HepG2 (cell line): ENCODE measurements around the gene GALNTL6. TPM values are rescaled to one million over a fixed set of nuclear protein-coding genes. Genes with fewer than 3 reads are reported as not detected.

ENCODE experiments used
- ATAC-seq: fragments of 200-7000 bp; cut with Tn5 transposase; 3 replicates; pipeline ENCODE4 v1.9.1; 2020; ENCODE audit warnings: mild to moderate bottlenecking, moderate library complexity
- BruUV-seq: library from RNA; stranded (reverse); fragments of 400-500 nt; replicated peaks from 2 replicates; lab custom pipeline; 2021; lab: Mats Ljungman, UMichigan
- CTCF ChIA-PET: fragments of 300-600 bp; formaldehyde crosslinking; extraction: SDS; loops from one replicate; lab custom pipeline; 2021; ENCODE audit warnings: low total read pairs, inconsistent platforms, low intra/inter-chr PET ratio; lab: Yijun Ruan, JAX
- POLR2A ChIA-PET: fragments of 350-600 bp; sonication (Branson Sonifier 250); formaldehyde crosslinking; loops from one replicate; lab custom pipeline; 2020; ENCODE audit warnings: antibody characterized with exemption, inconsistent platforms; lab: Yijun Ruan, JAX
- DNase-seq: peaks from one replicate; pipeline ENCODE4 v3.0.0-alpha.2; 2015; ENCODE audit warnings: low spot score
- FAIRE-seq: peaks from 3 replicates; lab custom pipeline; 2011; peaks lifted over from hg19 to GRCh38; lab: Jason Lieb, UNC
- H2AFZ ChIP-seq: one replicate; pipeline ENCODE4 v1.6.1; 2011; ENCODE audit warnings: low read length, inconsistent platforms
- H3K27ac ChIP-seq: fragments of 300-600 bp; 3 replicates; pipeline ENCODE4 v1.8.0; 2011; ENCODE audit warnings: mixed run types, mild to moderate bottlenecking, mixed read lengths, low read length, inconsistent platforms; ENCODE audit not compliant: insufficient read depth; ENCODE audit errors: extremely low read length
- H3K27me3 ChIP-seq, 2 experiments: fragments of 200-600 bp in 1 of 2; 2 replicates in 1 of 2; 3 replicates in 1 of 2; pipeline versions ENCODE4 v1.6.0 to v1.8.0; 2011; ENCODE audit warnings: low read length in 2 of 2, mild to moderate bottlenecking in 2 of 2, moderate library complexity in 2 of 2, inconsistent platforms in 1 of 2; ENCODE audit not compliant: insufficient read depth in 2 of 2, control insufficient read depth in 1 of 2
- H3K36me3 ChIP-seq, 2 experiments: fragments of 200-600 bp in 1 of 2; replicated peaks in 1 of 2; 2 replicates in 1 of 2; 3 replicates in 1 of 2; pipeline versions ENCODE4 v1.5.1 to v1.8.0; 2011; ENCODE audit warnings: low read length in 2 of 2, inconsistent platforms in 1 of 2; ENCODE audit not compliant: insufficient read depth in 2 of 2, control insufficient read depth in 1 of 2
- H3K4me1 ChIP-seq: 2 replicates; pipeline ENCODE4 v1.5.1; 2012; ENCODE audit warnings: low read length, inconsistent platforms; ENCODE audit not compliant: insufficient read depth
- H3K4me2 ChIP-seq: 2 replicates; pipeline ENCODE4 v1.6.0; 2011; ENCODE audit warnings: low read depth, low read length, inconsistent platforms
- H3K4me3 ChIP-seq, 3 experiments: fragments of 200-600 bp in 1 of 3; sonication (generic), shearing (Covaris generic) in 1 of 3; replicated peaks in 1 of 3; 2 replicates each; pipeline ENCODE4 v1.5.1; 2011 to 2016; ENCODE audit warnings: low read length in 3 of 3, inconsistent platforms in 2 of 3, low read depth in 2 of 3, mild to moderate bottlenecking in 2 of 3, control low read depth in 1 of 3, mixed read lengths in 1 of 3; ENCODE audit not compliant: insufficient read depth in 1 of 3
- H3K79me2 ChIP-seq: one replicate; pipeline ENCODE4 v1.6.1; 2011; ENCODE audit warnings: low read length, inconsistent platforms; ENCODE audit not compliant: insufficient read depth
- H3K9ac ChIP-seq: 2 replicates; pipeline ENCODE4 v1.6.0; 2011; ENCODE audit warnings: mild to moderate bottlenecking, low read depth, low read length, inconsistent platforms; ENCODE audit not compliant: insufficient read depth
- H3K9me3 ChIP-seq: 2 replicates; pipeline ENCODE4 v1.5.1; 2012; ENCODE audit warnings: mild to moderate bottlenecking, low read length
- H4K20me1 ChIP-seq: 2 replicates; pipeline ENCODE4 v1.6.0; 2011; ENCODE audit warnings: inconsistent platforms, mild to moderate bottlenecking, low read length, moderate library complexity; ENCODE audit not compliant: insufficient read depth
- RFX5 ChIP-seq: IDR thresholded peaks from 2 replicates; pipeline ENCODE4 v1.6.1; 2011; ENCODE audit warnings: low read depth, low read length, improper control_type of control experiment
- SMC3 ChIP-seq: IDR thresholded peaks from 2 replicates; pipeline ENCODE4 v1.6.1; 2011; ENCODE audit warnings: low read length, improper control_type of control experiment
- SOX5 ChIP-seq: IDR thresholded peaks from 2 replicates; pipeline ENCODE4 v1.6.1; 2016; ENCODE audit warnings: borderline replicate concordance
- SRY ChIP-seq: sonication (generic); formaldehyde crosslinking; IDR thresholded peaks from 2 replicates; pipeline ENCODE4 v1.8.0; 2022; ENCODE audit warnings: mild to moderate bottlenecking, missing genetic modification reagents
- ZNF17 ChIP-seq: sonication (generic); formaldehyde crosslinking; IDR thresholded peaks from 2 replicates; pipeline ENCODE4 v1.5.0; 2020; ENCODE audit warnings: mild to moderate bottlenecking, missing genetic modification reagents
- ZNF605 ChIP-seq: sonication (generic); formaldehyde crosslinking; IDR thresholded peaks from 2 replicates; pipeline ENCODE4 v1.8.0; 2022; ENCODE audit warnings: mild to moderate bottlenecking, missing genetic modification reagents
- ZNF660 ChIP-seq: sonication (generic); formaldehyde crosslinking; IDR thresholded peaks from 2 replicates; pipeline ENCODE4 v1.5.1; 2020; ENCODE audit warnings: mild to moderate bottlenecking, low read depth, missing genetic modification reagents, borderline replicate concordance
- WGBS: methylation state at CpG from one replicate; pipeline ENCODE4 v1.1.6; 2017; ENCODE audit warnings: low lambda C conversion rate; 5-methylcytosine and 5-hydroxymethylcytosine counted together
- in situ Hi-C: cut with HindIII; loops from 2 replicates; pipeline ENCODE4 v1.10.0; 2017; ENCODE audit warnings: low pct_unique_long_range_greater_than_20kb; ENCODE audit not compliant: extremely low pct_ligation_motif_present
- intact Hi-C: fragments of 100-400 bp; cut with micrococcal nuclease; formaldehyde crosslinking; loops from one replicate; pipeline ENCODE4 v1.10.0; 2022; ENCODE audit not compliant: unreplicated experiment
- polyA plus RNA-seq, 8 experiments: library from polyadenylated mRNA; depleted of rRNA in 3 of 8; stranded (reverse) in 7 of 8; unstranded in 1 of 8; fragments of >200 nt; fragmentation: Illumina TruSeq in 4 of 8; extraction: Trizol in 4 of 8; gene quantifications; 2 replicates each; pipeline versions ENCODE4 v1.2.1 to v1.2.3, GENCODE V29; 2011 to 2016; ENCODE audit warnings: low read depth in 4 of 8, missing spikeins in 1 of 8, mixed read lengths in 1 of 8; ENCODE audit not compliant: insufficient read depth in 1 of 8
- total RNA-seq, 5 experiments: library from RNA; depleted of rRNA; stranded (reverse); fragments of >200 nt; fragmentation: Illumina TruSeq; extraction: Trizol; gene quantifications; 2 replicates each; pipeline ENCODE4 v1.2.3, GENCODE V29; 2016; ENCODE audit warnings: low read depth in 1 of 5
- TF ChIP-seq, protein P1 (sequence below): sonication (generic); formaldehyde crosslinking; IDR thresholded peaks from 2 replicates; pipeline ENCODE4 v1.5.0; 2020; ENCODE audit warnings: missing genetic modification reagents, mild to moderate bottlenecking, borderline replicate concordance
- TF ChIP-seq, protein P2 (sequence below): sonication (generic); formaldehyde crosslinking; IDR thresholded peaks from 2 replicates; pipeline ENCODE4 v1.8.1; 2023; ENCODE audit warnings: missing genetic modification reagents, inconsistent platforms, borderline replicate concordance

GALNTL6 gene
- total and polyA plus RNA-seq, 2 of the 13 experiments (the other 11 are each of a cell fraction or from before 2014, with no cell fraction given): not detected

DNA sequence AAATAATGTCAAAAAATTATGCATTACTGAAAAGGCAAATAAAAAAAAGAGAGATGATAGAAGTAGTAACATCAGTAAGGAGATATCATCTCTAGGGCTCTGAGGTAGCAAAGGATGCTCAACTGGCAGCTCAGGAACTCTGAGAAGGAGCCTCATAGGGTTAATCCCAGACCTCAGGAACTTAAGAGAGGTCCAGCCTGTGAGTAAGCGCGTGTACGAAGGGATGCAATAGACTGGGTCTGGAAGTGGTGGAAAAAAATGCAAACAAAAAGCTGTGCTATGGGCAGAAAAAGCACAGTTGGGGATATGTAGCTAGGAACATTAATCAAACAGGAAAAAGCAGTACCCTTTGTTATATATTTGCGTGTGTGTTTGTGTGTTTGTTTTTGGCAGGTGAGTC lies 282.0 kb downstream of the GALNTL6 start (continued):
- no peak for TF ChIP-seq ZNF660 (CRISPR knock-in tag)
- TF ChIP-seq SOX5: no peak

DNA sequence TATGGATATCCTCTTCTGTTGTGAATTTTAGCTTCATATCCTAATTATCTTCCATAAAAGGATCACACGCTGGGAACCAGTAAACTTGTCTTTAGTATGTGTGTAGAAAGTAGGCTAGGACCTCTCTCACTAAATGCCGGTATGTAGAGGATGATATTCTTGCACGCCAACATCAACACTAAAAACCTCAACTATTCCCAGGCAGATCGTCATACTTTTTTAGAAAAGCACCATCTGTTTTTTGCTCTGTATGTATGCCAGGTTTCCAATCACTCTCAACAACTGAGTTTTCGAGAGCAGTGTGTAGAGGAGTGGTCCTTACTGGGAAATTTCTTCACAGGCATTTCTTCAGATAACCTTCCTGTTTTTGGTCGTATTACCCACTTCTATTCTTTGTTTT lies 283.6 kb downstream of the GALNTL6 start:
- ATAC-seq: no peak
- no peak for FAIRE-seq

More for the DNA sequence above, 283.6 kb downstream of the GALNTL6 start:
- no peaks in the 10 kb centered on the region for H3K79me2 ChIP-seq
- H3K4me2 ChIP-seq: no peak overlapping the region
- 19% methylated on average over 6 of the region's 6 CpGs for WGBS
- no peaks in the 10 kb centered on the region for H3K4me1 ChIP-seq
- TF ChIP-seq ZNF605 (CRISPR knock-in tag) (no peak), RFX5 (no peak), ZNF17 (CRISPR knock-in tag) (no peak), SMC3 (no peak), SRY (no peak)
- TF ChIP-seq, protein P1, sequence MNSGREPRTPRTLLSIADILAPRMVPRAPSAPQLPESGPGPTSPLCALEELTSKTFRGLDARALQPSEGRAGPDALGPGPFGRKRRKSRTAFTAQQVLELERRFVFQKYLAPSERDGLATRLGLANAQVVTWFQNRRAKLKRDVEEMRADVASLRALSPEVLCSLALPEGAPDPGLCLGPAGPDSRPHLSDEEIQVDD (CRISPR knock-in tag): no peak
- TF ChIP-seq, protein P2, sequence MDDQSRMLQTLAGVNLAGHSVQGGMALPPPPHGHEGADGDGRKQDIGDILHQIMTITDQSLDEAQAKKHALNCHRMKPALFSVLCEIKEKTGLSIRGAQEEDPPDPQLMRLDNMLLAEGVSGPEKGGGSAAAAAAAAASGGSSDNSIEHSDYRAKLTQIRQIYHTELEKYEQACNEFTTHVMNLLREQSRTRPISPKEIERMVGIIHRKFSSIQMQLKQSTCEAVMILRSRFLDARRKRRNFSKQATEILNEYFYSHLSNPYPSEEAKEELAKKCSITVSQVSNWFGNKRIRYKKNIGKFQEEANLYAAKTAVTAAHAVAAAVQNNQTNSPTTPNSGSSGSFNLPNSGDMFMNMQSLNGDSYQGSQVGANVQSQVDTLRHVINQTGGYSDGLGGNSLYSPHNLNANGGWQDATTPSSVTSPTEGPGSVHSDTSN (CRISPR knock-in tag): no peak
- DNase-seq: no peak
- H3K9me3 ChIP-seq: no peaks in the 10 kb centered on the region
- no peak overlapping the region for H3K9ac ChIP-seq
- no TSS peak for BruUV-seq
- in situ Hi-C loops (no loop called here), intact Hi-C loops (no loop called here)
- H3K4me3 ChIP-seq: no peak overlapping the region
- no peak overlapping the region for H3K27ac ChIP-seq
- H4K20me1 ChIP-seq: no peaks in the 10 kb centered on the region
- H3K36me3 ChIP-seq: no peaks in the 10 kb centered on the region
- CTCF ChIA-PET: no interaction called here
- H2AFZ ChIP-seq: no peak overlapping the region
- POLR2A ChIA-PET: no interaction called here
- no peaks in the 10 kb centered on the region for H3K27me3 ChIP-seq
